Left forelimb (tissue), 1 donor: ENCODE results near the gene CD47.

Experiments used
- DNase-seq: peaks from one replicate; pipeline ENCODE4 v3.0.0-alpha.2; 2018; ENCODE audit warnings: low spot score

Gene CD47

DNA sequence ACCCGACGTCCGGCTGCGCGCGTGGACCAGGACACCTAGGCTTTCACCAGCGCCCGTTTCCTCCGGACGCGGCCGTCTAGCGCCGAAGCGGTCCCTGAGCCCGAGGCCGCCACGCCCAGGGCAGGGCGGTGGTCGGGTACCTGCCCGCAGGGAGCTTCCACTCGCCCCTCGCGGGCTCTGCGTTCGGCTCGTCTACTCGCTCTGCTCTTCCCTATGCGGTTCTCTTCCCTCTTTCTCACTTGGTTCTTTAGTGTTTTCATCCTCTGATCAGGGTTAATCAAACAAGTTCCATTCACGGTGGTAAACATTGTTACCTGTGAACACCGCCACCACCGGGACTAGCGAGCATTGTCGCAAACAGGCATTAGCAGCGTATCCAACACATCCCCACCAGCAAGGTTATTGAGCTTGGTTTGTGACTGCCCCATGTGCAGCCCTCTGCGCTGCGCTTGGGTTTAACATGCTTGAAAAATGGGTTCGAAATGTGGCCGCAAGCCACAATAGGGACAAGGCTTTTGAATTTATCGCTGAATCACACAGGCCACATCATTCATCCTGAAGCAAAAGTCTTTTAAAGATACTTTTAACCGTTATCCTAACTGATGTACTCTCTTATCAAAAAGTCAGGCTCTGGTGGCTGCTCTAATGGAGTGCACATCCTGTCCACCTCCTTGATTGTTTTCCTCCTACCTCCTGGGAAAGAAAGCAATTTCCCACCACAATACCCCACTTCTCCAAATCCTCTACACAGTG lies 843 bp upstream of the CD47 start:
- no peak for DNase-seq

DNA sequence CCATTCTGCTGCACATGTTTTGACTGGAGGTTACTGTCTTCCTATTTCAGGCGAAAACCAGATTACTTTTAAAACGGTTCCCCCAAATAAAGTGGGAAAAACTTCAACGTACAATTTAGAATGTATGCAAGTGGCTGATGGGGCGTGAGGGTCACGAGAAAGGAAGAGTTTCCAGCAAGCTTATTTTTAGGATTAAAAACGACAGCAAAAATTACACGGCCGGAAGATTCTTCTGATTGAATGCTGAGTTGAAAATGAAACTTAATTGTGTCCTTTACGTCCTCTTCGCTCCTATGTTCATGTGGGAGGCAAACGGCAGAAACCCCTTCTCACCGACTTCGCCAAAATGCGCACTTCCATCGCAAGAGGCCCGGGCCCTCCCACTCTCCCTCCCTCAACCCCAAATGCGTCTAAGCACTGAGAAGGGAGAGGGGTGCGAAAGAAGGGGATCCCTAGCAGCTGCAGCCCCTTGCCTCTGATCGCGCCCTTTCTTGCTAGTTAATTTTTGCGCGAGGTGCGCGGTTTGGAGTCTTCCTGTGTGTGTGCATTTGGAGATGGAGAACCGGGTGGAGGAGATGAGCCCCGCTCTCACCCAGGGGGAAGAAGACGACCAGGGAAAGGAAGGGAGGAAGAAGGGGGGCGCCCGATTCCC lies 656 bp downstream of the CD47 start:
- DNase-seq = peak; percentile 82

DNA sequence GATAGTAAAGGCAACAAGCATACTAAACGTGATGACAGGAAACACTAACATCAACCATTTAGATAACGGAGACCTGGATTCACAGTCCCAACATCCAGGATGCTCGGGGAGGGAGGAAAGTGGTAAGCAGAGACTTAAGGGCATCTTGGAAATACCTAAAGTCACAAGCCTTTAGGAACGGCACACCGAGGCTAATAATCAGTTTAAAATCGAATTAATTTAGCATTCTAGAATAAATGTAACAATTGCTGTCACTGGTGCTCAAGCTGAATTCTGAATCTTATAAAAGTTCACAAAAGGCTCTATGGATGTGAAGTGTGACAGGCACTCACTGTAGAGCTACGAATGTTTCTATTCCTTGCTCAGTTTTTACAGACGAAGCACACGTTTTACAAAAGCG lies 1.3 kb downstream of the CD47 start:
- DNase-seq = no peak

DNA sequence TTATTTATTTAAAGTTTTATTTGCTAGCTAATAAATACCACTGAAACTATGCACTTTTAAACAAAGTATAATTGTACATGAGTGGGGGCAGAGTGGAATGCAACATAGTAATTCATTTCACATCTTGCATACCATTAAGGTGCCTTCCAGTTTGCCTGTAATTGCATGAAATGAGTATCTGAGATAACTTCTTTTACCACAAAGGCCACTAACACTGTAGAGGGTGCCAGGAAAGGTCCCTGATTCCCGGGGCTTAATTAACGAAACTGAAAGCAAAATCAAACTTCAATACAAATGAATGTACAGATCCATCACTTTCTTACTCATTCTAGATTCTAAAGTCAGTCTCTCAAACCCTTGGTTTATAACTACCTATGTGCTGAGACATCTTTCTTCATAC lies 2.1 kb downstream of the CD47 start:
- DNase-seq = no peak

DNA sequence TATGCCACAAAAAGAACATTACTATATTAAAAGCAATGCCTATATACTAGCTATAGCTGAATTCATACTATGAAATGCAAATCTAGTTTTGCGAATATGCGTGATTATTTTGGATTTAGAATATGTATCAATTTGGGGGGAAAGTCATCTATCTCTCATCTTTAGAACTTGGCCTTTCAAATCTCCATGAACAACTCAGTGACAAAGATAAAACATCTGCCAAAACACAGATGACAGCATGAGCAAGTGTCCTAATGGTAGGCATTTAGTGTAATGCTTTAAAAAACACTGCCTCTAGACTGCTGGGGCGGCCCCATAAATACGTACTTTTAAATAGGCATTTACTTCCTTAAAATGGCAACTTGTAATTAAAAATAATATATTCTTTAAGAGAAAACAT lies 2.7 kb downstream of the CD47 start:
- no peak for DNase-seq

DNA sequence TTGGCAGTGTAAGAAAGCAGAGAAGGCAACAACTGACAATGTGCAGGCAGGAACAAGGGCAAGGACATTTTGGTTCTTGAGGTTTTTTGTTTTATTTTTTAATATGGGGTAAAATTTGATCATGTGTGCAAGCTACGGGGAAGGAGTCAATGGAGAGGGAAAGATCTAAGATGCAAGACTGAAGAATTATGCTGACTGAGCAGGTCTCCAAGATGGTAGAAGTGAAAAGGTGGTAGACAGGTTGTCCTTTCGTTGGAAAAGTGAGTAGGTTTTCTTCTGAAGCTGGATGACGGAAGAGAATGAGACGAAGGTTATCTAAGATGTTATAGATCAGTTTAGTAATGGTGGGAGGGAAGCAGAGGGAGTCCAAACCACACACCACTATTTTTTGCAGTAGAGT lies 4.2 kb downstream of the CD47 start:
- no peak for DNase-seq

DNA sequence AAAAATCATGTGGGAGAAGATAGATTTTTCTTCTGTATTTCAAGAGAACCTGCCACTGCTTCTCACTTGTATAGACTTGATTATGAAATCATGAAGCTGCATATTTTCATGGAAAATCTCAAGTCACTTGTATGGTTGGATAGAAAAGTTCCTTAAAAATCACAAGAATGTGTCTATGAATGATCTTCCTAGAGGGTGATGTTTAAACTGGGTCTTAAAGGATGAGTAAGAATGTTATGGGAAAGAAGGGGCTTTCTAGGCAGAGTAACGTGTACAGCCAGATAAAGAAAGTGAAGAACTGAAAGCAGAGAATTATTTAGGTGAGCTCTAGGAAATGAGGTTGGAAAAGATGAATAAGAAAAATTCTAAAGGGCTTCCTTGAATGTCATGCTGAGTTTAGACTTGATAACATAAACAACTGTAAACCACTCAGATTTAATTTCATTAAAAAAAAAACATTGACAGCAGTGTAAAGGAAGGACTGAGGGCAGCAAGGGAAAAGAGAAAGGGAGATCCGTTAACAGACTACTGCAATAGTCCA lies 5.0 kb downstream of the CD47 start:
- DNase-seq = no peak

DNA sequence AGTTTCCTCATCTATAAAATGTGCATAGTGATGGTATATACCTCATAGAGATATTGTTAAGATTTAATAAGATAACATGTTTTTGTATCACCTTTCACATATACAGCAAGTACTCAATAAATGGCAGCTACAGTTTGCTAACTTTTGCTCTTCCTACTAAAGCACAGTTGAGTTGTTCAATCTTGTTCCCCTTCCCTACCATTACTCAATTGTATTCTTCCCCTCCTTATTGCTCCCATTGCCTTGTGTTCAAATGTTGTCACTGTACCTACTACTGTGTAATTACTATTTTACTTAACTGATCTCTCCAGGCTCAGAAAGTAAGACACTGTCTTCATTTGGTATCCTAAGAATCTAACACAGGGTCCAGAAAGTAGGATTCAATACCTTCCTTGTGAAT lies 5.5 kb downstream of the CD47 start:
- no peak for DNase-seq

DNA sequence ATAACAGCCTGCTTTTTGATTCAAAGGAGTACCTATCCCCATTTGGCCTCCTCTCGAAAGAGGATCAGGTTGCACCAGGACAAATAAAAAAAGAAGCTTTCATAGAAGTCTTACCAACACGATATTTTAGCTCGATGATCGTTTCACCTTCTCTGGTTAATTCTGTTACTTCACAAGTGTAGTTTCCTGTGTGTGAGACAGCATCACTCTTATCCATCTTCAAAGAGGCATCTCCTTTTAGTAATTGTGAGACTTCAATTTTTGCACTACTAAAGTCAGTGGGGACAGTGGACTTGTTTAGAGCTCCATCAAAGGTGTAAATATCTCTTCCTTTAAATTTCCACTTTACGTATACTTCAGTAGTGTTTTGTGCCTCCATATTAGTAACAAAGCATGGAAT lies 11.0 kb downstream of the CD47 start:
- no peak for DNase-seq

DNA sequence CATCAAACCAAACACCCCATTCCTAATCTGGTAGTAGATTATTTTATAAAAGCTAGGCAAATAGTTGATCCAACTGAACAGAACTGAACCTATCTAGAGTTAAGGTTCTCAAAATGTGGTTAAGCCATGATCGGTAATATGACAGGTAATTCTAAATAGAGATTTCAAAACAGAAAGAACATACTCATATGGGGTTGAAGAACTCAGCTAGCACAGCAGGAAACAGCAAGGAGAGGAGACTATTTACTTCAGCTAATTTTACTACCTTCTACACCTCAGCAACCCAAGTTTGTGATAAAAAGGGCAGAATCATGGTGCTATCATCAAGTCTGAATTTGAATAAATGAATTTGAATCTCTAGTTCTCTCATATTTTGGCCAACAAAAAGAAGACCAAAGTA lies 11.8 kb downstream of the CD47 start:
- DNase-seq = no peak

DNA sequence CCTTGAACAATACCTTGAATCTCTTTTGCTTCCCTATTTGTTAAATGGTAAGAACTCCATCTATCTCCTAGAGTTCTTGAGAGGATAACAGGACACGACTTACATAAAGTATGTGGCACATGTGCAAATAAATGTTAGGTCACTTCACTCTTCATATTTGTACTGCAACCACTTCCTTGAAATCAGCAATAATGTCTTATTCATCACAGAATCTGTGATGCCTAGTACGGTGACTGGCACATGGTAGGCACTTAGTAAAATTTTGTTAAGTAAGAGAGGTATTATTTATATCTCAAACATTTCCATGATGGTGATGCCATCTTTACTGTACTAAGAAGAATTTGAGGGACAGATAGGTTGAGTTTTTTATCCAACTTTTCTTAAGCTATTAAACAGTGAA lies 14.3 kb downstream of the CD47 start:
- DNase-seq = no peak

DNA sequence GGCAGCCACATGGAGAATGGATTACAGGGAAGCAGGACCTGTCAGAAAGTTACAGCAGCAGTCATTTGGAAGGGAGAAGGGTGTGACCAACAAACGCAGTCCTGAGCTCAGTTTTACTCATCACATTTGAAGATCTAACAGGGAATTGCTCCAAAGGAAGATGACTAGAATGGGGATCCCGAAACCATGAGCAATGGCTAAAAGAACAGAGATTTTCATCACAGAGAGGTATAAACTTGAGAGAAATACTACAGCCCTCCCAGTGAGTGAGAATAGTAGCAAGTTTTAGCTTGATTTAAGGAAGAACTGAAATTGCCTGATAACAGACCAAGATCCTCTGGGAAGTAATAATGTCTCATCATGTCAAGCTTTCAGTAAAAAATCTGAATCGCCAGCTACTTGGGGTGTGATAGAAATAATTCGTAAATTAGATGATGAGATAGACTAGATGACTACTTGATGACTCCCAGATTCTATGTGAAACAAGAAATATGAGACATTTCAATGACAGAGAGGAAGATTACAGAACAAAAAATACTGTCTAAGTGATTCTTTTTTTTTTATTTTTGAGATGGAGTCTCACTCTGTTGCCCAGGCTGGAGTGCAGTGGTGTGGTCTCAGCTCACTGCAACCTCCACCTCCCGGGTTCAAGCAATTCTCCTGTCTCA lies 16.9 kb downstream of the CD47 start:
- no peak for DNase-seq

DNA sequence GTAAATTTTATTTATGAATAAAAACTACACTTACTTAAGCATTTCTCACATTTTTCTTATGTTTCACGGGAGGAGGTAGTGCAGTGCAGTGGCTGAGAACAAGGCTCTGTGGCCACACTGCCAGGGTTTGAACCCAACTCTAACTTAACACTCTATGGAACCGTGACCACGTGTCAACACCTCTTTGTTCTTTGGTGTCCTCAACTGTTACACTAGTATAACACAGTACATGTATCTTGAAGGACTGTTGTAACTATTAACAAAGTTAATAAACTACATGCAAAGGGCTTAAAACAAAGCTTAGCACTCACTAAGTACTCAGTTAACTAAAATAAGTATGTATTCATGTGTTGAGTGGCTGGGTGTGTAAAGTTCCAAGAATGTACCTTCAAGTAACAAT lies 19.5 kb downstream of the CD47 start:
- DNase-seq = no peak

DNA sequence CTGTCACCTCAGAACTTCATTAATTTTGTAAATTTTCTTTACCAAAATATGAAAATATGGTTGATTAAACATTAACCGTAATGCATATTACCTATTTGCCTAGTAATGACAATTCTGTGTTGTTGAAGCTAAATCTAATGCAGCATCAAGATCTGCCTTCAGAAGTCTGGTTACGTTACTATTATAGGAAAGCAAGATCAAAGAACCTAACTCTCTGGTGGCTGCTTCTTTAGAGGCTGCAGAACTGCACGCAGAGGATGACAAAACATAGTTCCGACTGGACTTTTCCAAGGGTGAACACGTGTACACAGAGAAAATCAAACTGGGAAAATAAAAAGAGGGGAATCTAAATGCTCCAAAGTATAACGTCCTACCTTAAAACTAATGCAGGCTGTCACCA lies 20.5 kb downstream of the CD47 start:
- no peak for DNase-seq

DNA sequence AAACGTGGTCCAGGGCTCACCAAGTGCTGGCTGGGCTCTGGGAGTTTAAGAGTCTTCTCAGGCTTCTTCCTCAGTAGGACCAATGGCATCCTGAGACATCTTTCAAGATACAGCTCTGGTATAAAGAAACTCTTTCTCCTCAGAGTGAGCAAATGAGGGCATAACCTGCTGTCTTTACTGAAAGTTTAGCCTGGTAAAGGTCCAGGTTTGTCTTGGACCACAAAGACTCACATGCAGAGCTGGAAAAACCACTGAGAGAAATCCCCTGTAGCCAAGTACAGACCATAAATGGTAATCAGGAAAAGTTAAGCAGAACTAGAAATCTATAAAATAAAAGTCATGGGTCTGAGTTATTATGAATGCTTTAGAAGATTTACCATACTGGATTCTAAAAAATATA lies 23.1 kb downstream of the CD47 start:
- DNase-seq = no peak

DNA sequence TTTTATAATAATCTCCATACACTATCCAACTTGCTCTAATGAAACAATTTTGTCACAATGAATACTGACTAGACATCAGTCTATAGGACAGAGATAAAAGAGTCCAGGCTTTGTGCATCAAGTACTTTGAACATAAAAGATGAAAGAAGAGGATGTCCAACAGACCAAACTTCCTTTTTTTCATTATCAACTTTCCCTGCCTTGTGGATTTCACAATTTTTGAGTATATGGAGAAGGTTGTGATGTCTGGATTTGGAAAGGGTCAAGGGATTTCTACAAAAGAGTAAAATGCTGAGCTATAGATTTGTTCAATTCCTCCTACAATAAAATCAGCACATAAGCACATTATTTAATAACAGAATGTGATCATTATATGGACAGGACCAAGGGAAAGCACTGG lies 25.7 kb downstream of the CD47 start:
- DNase-seq = no peak

DNA sequence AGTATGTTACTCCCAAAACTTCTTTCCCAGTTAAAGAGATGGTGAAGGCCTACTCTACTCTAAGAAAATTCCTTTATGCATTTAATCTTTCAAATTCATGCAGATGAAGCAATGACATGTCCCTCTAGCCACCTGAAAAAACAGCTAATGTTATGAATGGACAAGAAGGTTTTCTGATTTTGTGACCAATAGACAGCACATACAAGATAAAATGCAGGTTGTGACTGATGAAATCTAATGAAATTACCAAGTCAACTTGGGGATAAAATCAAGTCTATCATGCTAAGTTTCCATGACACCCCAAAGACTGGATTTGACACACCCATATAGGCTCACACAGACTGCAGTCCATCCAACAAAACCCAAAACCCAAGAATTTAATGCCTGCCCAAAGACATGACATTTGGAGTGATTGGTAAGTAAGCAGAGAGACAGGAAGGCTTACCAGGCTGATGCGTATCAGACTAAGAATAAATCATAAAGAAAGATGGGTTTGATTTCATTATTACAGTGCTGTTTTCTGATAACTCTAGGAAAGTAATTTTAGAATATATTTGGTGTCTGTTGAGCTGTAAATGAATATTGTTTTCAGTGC lies 26.4 kb downstream of the CD47 start:
- no peak for DNase-seq

DNA sequence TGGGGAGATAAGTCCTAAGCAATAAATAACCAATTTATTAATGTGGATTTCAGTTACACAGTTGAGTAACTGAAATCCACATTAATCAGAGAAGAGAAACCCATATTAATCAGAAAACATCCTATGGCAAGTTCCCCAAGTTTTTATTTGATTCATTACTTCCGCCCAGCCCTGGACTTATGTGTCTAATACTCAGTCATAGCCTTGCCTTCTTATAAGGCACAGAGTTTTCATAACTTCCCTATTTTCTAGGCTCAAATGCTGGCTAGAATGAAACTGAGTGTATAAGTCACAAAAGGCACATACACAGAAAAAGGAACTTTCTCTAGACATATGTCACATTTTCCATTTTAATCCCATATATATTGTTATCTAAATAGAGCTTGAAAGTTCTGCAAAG lies 28.8 kb downstream of the CD47 start:
- DNase-seq = no peak

DNA sequence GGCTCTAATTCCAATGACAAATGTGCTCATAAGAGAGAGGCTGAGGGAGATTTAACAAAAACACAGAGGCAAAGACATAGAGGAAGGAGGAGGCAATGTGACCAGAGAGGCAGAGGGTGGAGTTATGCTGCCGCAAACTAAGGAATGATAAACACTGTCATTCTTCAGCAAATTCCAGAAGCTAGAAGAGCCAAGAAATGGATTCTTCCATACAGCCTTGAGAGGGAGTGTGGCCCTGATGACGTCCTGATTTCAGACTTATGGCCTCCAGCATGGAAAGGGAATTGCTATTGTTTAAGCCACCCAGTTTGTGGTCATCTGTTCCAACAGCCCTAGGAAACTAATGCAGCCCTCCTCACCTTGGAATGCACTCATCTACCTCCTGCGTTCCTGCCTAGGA lies 30.5 kb downstream of the CD47 start:
- DNase-seq = no peak

DNA sequence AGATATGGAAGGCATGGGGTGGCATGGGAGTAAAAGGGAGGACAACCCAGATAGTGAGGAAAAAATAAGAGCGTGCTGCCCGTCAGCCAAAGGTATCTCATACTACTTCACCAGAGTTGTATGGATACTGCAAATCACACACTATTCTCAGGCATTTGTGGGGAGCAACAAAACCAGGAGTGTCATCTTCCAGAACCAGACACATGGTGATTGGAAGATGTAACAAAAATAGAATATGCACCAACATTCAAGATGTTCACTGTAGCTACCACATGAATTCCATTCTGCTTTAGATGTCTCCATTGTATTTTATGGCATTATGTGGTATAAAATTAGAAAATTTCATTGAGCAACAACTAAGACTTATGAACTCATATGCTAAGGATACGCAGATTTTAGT lies 34.9 kb downstream of the CD47 start:
- DNase-seq = no peak

DNA sequence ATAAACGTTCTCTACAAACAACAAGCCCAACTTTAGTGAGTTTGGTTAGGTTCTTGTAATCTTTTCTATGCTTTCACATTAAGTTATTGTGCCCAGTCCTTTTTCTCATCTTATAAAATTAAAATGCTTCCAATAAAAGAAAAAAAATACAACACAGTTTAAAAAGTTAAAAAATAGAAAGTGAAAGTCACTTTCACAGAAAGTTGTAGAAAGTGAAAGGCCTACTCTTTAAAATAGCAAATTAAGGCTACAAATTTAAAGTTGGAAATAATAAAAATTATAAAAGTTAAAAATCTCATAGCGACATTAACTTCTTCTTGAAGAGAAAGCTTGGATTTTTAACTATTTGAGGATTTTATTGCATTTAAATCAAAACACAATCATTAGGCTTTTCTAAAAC lies 35.9 kb downstream of the CD47 start:
- DNase-seq = no peak

DNA sequence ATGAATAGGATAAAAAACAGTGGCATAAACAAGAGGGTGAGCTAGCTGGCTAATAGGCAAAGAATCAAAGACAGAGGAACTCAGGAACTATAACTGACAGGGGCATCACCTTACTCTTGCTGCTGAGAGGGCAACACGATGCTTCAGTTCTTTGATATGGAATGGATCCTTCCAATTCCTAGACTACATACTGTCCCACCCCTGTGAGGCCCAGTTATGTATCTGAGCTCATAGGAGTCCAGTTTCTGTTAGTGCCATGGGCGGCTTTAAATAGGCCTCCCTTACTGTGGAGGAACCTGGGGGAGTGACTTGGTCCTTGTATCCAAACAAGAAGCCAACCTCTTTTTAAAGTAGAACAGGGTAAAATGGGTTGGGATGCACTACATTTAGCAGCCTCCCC lies 37.3 kb downstream of the CD47 start:
- no peak for DNase-seq

DNA sequence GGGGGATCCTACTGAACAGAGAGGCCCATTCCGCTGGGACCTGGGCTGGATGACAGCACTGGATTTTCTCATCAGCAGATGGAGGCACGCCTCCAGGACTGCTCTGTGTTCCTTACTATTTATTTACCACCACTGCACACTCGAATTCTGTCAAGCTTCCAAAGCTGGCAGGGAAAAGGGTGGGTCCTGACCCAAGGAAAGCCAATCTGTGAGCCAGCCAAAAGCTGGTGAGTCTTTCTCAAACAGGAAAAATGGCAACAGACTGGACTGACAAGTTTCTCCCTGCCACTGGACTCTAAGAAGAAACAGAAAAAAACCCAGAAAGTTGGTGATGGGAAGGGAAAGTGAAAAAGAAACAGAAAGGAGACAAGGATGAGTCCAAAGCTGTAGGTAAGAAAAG lies 37.8 kb downstream of the CD47 start:
- DNase-seq = no peak
